ENCODE measurements around the gene USP12. TPM values are rescaled to one million over a fixed set of nuclear protein-coding genes. Genes with fewer than 3 reads are reported as not detected.

The USP12 gene
- total and polyA plus RNA-seq, 2 donors from 2014 or later, result 15.0 to 27.5 TPM

DNA sequence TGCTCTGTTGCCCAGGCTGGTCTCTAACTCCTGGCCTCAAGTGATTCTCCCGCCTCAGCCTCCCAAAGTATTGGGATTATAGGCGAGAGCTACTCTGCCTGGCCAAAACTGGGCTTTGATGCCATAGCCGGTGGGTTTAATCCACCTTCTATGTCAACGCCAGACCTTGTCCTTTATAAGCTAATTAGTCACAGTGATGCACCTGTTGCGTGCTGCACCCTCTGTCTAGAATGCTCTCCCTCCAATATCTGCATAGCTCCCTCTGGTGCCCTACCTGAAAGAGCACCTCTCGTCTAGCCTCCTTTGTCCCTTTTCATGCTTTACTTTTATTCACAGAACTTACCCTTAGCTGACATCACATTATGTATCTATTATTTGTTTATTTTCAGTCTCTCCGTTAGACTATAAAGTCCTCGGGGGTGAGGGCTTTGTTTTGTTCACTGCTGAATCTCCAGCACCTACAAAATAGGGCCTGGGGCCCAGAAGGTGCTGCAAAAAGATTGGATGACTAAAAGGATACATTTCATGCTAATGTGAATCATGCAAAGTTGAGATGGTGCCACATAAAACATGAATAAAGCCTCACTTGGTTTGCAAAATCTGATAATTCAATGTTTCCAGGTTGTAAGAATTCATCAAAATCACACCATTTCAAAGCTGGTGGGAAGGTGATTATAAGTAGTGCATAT is 148.1 kb downstream of the USP12 start:
- TF ChIP-seq, protein P1, sequence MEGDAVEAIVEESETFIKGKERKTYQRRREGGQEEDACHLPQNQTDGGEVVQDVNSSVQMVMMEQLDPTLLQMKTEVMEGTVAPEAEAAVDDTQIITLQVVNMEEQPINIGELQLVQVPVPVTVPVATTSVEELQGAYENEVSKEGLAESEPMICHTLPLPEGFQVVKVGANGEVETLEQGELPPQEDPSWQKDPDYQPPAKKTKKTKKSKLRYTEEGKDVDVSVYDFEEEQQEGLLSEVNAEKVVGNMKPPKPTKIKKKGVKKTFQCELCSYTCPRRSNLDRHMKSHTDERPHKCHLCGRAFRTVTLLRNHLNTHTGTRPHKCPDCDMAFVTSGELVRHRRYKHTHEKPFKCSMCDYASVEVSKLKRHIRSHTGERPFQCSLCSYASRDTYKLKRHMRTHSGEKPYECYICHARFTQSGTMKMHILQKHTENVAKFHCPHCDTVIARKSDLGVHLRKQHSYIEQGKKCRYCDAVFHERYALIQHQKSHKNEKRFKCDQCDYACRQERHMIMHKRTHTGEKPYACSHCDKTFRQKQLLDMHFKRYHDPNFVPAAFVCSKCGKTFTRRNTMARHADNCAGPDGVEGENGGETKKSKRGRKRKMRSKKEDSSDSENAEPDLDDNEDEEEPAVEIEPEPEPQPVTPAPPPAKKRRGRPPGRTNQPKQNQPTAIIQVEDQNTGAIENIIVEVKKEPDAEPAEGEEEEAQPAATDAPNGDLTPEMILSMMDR (IDR thresholded peaks at IDR 0.05; ENCODE audit: borderline replicate concordance, extremely low read depth, insufficient read depth), result no peak
- Histone ChIP-seq H3K4me3 (ENCODE audit: low read length in 3 of 3) (no peak overlapping the region), H3K9ac (ENCODE audit: low read length in 3 of 3) (no peak overlapping the region), H3K27me3 (ENCODE audit: control insufficient read depth, insufficient read depth, low read length) (no peaks in the 10 kb centered on the region), H3K9me3 (ENCODE audit: control insufficient read depth in 2 of 3, insufficient read depth in 1 of 3, low read length in 3 of 3) (no peaks in the 10 kb centered on the region), H3K36me3 (ENCODE audit: control insufficient read depth in 2 of 3, insufficient read depth in 3 of 3, low read length in 3 of 3) (no peaks in the 10 kb centered on the region), H3K27ac (ENCODE audit: low read depth in 2 of 2, low read length in 2 of 2) (no peak overlapping the region), H3K4me1 (ENCODE audit: control insufficient read depth in 2 of 3, insufficient read depth in 2 of 3, low read depth in 1 of 3, low read length in 3 of 3) (peaks cover 0 to 4% (median 4%) of the 10 kb centered on the region in 3 donors)
- intact Hi-C loops (cut with DNase I), result no loop called here
- FAIRE-seq (no peak), DNase-seq (no peak)

DNA sequence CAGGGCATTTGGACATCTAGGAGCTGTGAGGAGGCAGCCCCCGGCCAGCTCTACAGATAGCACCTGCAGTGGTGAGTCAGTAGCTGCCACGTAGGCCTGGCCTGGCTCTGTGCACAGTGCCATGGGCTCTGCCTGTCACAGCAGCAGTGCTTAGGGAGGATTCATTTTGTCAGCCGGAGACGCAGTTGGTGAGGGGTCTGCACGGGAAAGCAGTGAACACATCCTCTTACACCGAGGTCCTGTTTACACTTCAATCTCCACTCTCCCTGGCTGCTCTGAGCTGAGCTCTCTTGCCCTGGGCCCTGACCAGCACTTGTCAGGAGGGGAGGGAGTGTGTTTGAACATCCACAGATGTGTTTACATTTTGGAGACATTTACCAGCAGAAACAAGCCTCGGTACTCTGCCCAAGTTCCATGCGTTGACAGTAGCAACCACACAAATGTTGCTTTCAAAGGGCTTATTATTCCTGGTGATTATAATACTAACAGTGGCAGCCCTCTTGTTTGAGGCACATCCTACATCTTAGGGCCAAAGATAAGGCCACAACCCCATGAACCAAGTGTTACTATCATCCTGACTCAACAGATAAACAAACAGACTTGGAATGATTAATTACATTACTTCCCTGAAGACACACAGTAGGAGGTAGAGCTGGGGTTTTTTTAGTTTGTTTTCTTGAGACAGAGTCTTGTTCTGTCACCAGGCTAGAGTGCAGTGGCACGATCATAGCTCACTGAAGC is 148.9 kb downstream of the USP12 start:
- FAIRE-seq, result no peak
- no peak overlapping the region for H3K27ac ChIP-seq (ENCODE audit: low read depth in 2 of 2, low read length in 2 of 2)
- DNase-seq, result no peak

DNA sequence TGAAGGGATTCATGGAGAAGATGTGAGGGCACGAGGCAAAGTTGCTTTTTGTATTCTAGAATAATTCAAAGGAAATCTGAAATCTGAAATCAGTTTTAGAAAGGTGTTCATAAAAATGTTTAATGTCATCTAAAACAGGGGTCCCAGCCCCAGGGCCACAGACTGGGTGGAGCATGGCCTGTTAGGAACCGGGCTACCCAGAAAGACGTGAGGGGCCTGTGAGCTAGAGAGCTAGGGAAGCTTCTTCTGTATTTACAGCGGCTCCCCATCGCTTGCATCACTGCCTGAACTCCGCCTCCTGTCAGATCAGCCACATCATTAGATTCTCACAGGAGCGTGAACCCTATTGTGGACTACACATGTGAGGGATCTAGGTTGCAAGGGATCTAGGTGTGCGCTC is 151.2 kb downstream of the USP12 start:
- DNase-seq, result no peak
- Histone ChIP-seq H3K9ac (ENCODE audit: low read length in 3 of 3) (no peak overlapping the region), H3K4me1 (ENCODE audit: control insufficient read depth in 2 of 3, insufficient read depth in 2 of 3, low read depth in 1 of 3, low read length in 3 of 3) (peaks cover 0 to 5% (median 4%) of the 10 kb centered on the region in 3 donors), H3K27me3 (ENCODE audit: control insufficient read depth, insufficient read depth, low read length) (no peaks in the 10 kb centered on the region), H3K36me3 (ENCODE audit: control insufficient read depth in 2 of 3, insufficient read depth in 3 of 3, low read length in 3 of 3) (no peaks in the 10 kb centered on the region), H3K4me3 (ENCODE audit: low read length in 3 of 3) (no peak overlapping the region), H3K9me3 (ENCODE audit: control insufficient read depth in 2 of 3, insufficient read depth in 1 of 3, low read length in 3 of 3) (no peaks in the 10 kb centered on the region), H3K27ac (ENCODE audit: low read depth in 2 of 2, low read length in 2 of 2) (no peak overlapping the region)
- TF ChIP-seq, protein P1 (IDR thresholded peaks at IDR 0.05; ENCODE audit: borderline replicate concordance, extremely low read depth, insufficient read depth), result no peak
- no peak for FAIRE-seq
- intact Hi-C loops (cut with DNase I), result no loop called here

More for the DNA sequence above, 148.9 kb downstream of the USP12 start:
- Histone ChIP-seq H3K9ac (ENCODE audit: low read length in 3 of 3) (no peak overlapping the region), H3K9me3 (ENCODE audit: control insufficient read depth in 2 of 3, insufficient read depth in 1 of 3, low read length in 3 of 3) (no peaks in the 10 kb centered on the region), H3K36me3 (ENCODE audit: control insufficient read depth in 2 of 3, insufficient read depth in 3 of 3, low read length in 3 of 3) (no peaks in the 10 kb centered on the region), H3K4me3 (ENCODE audit: low read length in 3 of 3) (no peak overlapping the region), H3K27me3 (ENCODE audit: control insufficient read depth, insufficient read depth, low read length) (no peaks in the 10 kb centered on the region), H3K4me1 (ENCODE audit: control insufficient read depth in 2 of 3, insufficient read depth in 2 of 3, low read depth in 1 of 3, low read length in 3 of 3) (peaks cover 0 to 5% (median 4%) of the 10 kb centered on the region in 3 donors)
- TF ChIP-seq, protein P1 (IDR thresholded peaks at IDR 0.05; ENCODE audit: borderline replicate concordance, extremely low read depth, insufficient read depth), result no peak
- intact Hi-C loops (cut with DNase I), result no loop called here
